K562 (cell line): ENCODE measurements around the gene ATP2A2. TPM values are rescaled to one million over a fixed set of nuclear protein-coding genes. Genes with fewer than 3 reads are reported as not detected.

ENCODE experiments used
- CBFA2T2 ChIP-seq: fragments of 450-650 bp; conservative IDR thresholded peaks from 2 replicates; pipeline ENCODE4 v1.6.1; 2017; ENCODE audit warnings: mild to moderate bottlenecking
- CC2D1A ChIP-seq: fragments of 450-650 bp; IDR thresholded peaks from 2 replicates; pipeline ENCODE4 v1.6.1; 2017; ENCODE audit warnings: mild to moderate bottlenecking
- HDAC1 ChIP-seq, 2 experiments: fragments of 450-650 bp; IDR thresholded peaks; 2 replicates each; pipeline ENCODE4 v1.6.1; 2016 to 2017; ENCODE audit warnings: inconsistent platforms in 1 of 2, mild to moderate bottlenecking in 1 of 2, moderate library complexity in 1 of 2
- MAZ ChIP-seq, 2 experiments: fragments of 450-650 bp in 1 of 2; sonication (generic) in 1 of 2; formaldehyde crosslinking; IDR thresholded peaks in 1 of 2; conservative IDR thresholded peaks in 1 of 2; 2 replicates each; pipeline versions ENCODE4 v1.4.0 to v1.5.0; 2020; ENCODE audit warnings: mild to moderate bottlenecking in 1 of 2, missing genetic modification reagents in 1 of 2
- MYNN ChIP-seq, 2 experiments: sonication (generic); formaldehyde crosslinking in 1 of 2; IDR thresholded peaks; 2 replicates each; pipeline versions ENCODE4 v1.5.0 to v1.6.1; 2016 to 2020; ENCODE audit warnings: antibody characterized with exemption in 1 of 2, missing genetic modification reagents in 1 of 2
- NFIC ChIP-seq: fragments of 450-650 bp; IDR thresholded peaks from 2 replicates; pipeline ENCODE4 v1.6.1; 2017; ENCODE audit warnings: mild to moderate bottlenecking, inconsistent platforms
- RBM39 ChIP-seq: fragments of 200-400 bp; formaldehyde crosslinking; optimal IDR thresholded peaks from 2 replicates; pipeline ENCODE3; 2018; ENCODE audit warnings: low read depth, low read length
- RCOR1 ChIP-seq, 2 experiments: IDR thresholded peaks; 2 replicates each; pipeline ENCODE4 v1.6.1; 2012; ENCODE audit warnings: low read depth in 2 of 2, low read length in 2 of 2, borderline replicate concordance in 1 of 2, improper control_type of control experiment in 1 of 2
- SMARCC2 ChIP-seq: fragments of 450-650 bp; IDR thresholded peaks from 2 replicates; pipeline ENCODE4 v1.6.1; 2017; ENCODE audit warnings: antibody characterized with exemption, moderate library complexity, mild to moderate bottlenecking, low read depth
- SMARCE1 ChIP-seq: fragments of 450-650 bp; IDR thresholded peaks from 2 replicates; pipeline ENCODE4 v1.7.1; 2016; ENCODE audit warnings: mild to moderate bottlenecking
- TBL1XR1 ChIP-seq, 2 experiments: IDR thresholded peaks; 2 replicates each; pipeline ENCODE4 v1.6.1; 2012; ENCODE audit warnings: improper control_type of control experiment in 2 of 2, low read length in 2 of 2, mild to moderate bottlenecking in 1 of 2
- VEZF1 ChIP-seq: fragments of 200-800 bp; sonication (Bioruptor generic); IDR thresholded peaks from 2 replicates; pipeline ENCODE4 v1.6.1; 2017; ENCODE audit warnings: missing genetic modification characterization, missing compliant biosample characterization
- polyA plus RNA-seq, 8 experiments: library from polyadenylated mRNA; depleted of rRNA in 4 of 8; stranded (reverse) in 5 of 8; unstranded in 3 of 8; fragments of >200 nt; fragmentation: Nextera tagmentation in 2 of 8; fragmentation: Illumina TruSeq in 1 of 8; extraction: Ambion mirVana in 2 of 8; extraction: Trizol in 1 of 8; gene quantifications; 2 replicates each; pipeline versions ENCODE4 v1.2.1 to v1.2.3, GENCODE V29; 2011 to 2014; ENCODE audit warnings: inconsistent platforms in 1 of 8, missing spikeins in 1 of 8
- total RNA-seq, 7 experiments: library from RNA; depleted of rRNA in 6 of 7; stranded (reverse); fragments of >200 nt in 6 of 7; fragmentation: Illumina TruSeq in 2 of 7; extraction: Trizol in 2 of 7; gene quantifications; 2 replicates each; pipeline versions ENCODE4 v1.2.1 to v1.2.3, GENCODE V29; 2011 to 2021; ENCODE audit warnings: low replicate concordance in 1 of 7
- TF ChIP-seq, protein P1 (sequence below), 2 experiments: fragments of 450-650 bp; IDR thresholded peaks; 2 replicates each; pipeline ENCODE4 v1.6.1; 2016; ENCODE audit warnings: mild to moderate bottlenecking in 2 of 2, borderline replicate concordance in 1 of 2, low read depth in 1 of 2, moderate library complexity in 1 of 2
- TF ChIP-seq, protein P2 (sequence below): fragments of 450-650 bp; IDR thresholded peaks from 2 replicates; pipeline ENCODE4 v1.6.1; 2017; ENCODE audit warnings: antibody characterized with exemption

The ATP2A2 gene
- total and polyA plus RNA-seq, 9 of the 15 experiments (the other 6 are each of a cell fraction or from before 2014, with no cell fraction given), result 5.2 to 205 (median 51.6) TPM

- TF ChIP-seq, protein P1, sequence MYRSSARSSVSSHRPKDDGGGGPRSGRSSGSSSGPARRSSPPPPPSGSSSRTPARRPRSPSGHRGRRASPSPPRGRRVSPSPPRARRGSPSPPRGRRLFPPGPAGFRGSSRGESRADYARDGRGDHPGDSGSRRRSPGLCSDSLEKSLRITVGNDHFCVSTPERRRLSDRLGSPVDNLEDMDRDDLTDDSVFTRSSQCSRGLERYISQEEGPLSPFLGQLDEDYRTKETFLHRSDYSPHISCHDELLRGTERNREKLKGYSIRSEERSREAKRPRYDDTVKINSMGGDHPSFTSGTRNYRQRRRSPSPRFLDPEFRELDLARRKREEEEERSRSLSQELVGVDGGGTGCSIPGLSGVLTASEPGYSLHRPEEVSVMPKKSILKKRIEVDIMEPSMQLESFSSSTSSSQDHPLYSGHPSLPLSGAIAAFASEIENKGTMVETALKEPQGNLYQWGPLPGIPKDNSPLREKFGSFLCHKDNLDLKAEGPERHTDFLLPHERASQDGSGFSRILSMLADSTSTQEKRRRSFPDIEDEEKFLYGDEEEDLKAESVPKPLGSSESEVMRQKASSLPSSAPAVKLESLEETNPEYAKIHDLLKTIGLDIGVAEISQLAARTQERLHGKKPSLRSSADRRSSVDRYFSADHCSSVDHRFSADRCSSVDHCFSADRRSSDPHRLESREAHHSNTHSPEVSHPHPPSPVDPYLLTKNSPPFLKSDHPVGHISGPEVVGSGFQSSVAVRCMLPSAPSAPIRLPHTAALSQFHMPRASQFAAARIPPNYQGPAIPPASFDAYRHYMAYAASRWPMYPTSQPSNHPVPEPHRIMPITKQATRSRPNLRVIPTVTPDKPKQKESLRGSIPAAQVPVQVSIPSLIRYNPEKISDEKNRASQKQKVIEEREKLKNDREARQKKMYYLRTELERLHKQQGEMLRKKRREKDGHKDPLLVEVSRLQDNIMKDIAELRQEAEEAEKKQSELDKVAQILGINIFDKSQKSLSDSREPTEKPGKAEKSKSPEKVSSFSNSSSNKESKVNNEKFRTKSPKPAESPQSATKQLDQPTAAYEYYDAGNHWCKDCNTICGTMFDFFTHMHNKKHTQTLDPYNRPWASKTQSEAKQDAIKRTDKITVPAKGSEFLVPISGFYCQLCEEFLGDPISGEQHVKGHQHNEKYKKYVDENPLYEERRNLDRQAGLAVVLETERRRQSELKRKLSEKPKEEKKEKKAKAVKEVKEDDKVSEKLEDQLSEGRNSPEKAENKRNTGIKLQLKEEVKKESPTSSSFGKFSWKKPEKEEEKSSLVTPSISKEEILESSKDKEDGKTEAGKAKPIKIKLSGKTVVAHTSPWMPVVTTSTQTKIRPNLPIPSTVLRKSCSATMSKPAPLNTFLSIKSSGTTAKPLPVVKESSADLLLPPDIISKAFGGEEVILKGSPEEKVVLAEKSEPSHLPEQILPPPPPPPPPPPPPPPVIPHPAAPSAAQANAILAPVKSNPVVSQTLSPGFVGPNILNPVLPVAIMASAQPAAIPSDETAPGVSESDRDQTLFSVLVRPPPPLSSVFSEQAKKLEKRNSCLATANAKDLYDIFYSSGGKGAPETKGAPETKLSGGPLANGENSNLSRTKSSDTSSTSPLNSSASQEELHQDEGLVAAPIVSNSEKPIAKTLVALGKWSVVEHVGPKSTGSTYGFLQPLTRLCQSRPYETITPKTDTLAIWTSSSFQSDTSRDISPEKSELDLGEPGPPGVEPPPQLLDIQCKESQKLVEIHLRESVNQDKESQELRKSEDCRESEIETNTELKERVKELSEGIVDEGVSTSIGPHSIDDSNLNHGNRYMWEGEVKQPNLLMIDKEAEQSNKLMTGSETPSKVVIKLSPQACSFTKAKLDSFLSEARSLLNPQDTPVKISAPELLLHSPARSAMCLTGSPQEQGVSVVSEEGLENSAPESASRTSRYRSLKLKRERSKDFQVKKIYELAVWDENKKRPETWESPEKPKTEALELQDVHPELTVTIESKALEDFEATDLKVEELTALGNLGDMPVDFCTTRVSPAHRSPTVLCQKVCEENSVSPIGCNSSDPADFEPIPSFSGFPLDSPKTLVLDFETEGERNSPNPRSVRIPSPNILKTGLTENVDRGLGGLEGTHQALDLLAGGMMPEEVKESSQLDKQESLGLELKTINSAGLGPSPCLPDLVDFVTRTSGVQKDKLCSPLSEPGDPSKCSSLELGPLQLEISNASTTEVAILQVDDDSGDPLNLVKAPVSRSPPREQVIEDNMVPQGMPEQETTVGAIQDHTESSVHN (IDR thresholded peaks at IDR 0.05; ENCODE audit: borderline replicate concordance in 1 of 2, low read depth in 1 of 2), result 0 out of 4 replicates have a peak, but pooled peaks of 1 of the 2 experiments have one; percentile 1
- peak; percentile 96 for TF ChIP-seq NFIC
- TF ChIP-seq TBL1XR1 (IDR thresholded peaks at IDR 0.05; ENCODE audit: low read length in 2 of 2), result peak in 1 of 2 experiments; percentile 39; a peak in 1 of 4 replicates
- peak; percentile 71; the same call in 1 of the 2 replicates for TF ChIP-seq CC2D1A
- peak; percentile 64 for TF ChIP-seq MYNN (IDR thresholded peaks at IDR 0.05)
- TF ChIP-seq MYNN (CRISPR knock-in tag; IDR thresholded peaks at IDR 0.05), result no peak
- peak; percentile 74 for TF ChIP-seq VEZF1 (CRISPR knock-in tag)
- TF ChIP-seq HDAC1 (IDR thresholded peaks at IDR 0.05), result 0 out of 4 replicates have a peak, but pooled peaks of 1 of the 2 experiments have one; percentile 17
- TF ChIP-seq, protein P2, sequence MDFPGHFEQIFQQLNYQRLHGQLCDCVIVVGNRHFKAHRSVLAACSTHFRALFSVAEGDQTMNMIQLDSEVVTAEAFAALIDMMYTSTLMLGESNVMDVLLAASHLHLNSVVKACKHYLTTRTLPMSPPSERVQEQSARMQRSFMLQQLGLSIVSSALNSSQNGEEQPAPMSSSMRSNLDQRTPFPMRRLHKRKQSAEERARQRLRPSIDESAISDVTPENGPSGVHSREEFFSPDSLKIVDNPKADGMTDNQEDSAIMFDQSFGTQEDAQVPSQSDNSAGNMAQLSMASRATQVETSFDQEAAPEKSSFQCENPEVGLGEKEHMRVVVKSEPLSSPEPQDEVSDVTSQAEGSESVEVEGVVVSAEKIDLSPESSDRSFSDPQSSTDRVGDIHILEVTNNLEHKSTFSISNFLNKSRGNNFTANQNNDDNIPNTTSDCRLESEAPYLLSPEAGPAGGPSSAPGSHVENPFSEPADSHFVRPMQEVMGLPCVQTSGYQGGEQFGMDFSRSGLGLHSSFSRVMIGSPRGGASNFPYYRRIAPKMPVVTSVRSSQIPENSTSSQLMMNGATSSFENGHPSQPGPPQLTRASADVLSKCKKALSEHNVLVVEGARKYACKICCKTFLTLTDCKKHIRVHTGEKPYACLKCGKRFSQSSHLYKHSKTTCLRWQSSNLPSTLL, result peak; percentile 81; the same call in 1 of the 2 replicates
- peak in 1 of 2 experiments; percentile 78; a peak in 1 of 4 replicates for TF ChIP-seq RCOR1 (IDR thresholded peaks at IDR 0.05; ENCODE audit: borderline replicate concordance in 1 of 2, low read depth in 2 of 2, low read length in 2 of 2)
- TF ChIP-seq CBFA2T2, result peak; percentile 58
- TF ChIP-seq MAZ (CRISPR knock-in tag; conservative IDR thresholded peaks at IDR 0.05 in 1 of 2, IDR thresholded peaks at IDR 0.05 in 1 of 2), result 0 out of 4 replicates have a peak, but pooled peaks of 1 of the 2 experiments have one; percentile 21
- 0 out of 2 replicates have a peak, but pooled peaks have one; percentile 32 for TF ChIP-seq SMARCE1
- peak; percentile 28; the same call in 1 of the 2 replicates for TF ChIP-seq SMARCC2
- TF ChIP-seq RBM39, result no peak
Measured at GRCh38 chr12:110270125-110270962, 10.7 kb upstream of the ATP2A2 start (continued).
